Epidermal melanocyte (primary cell): ENCODE data around the gene GDPD4.

Source experiments
- DNase-seq: peaks from one replicate; pipeline ENCODE4 v3.0.0; 2011; ENCODE audit warnings: low spot score; ENCODE audit not compliant: insufficient read length

GDPD4 gene

GRCh38 chr11:77191823-77192495, 109.5 kb downstream of the GDPD4 start:
- DNase-seq: no peak

GRCh38 chr11:77191429-77191822, 110.1 kb downstream of the GDPD4 start:
- no peak for DNase-seq

- no peak for DNase-seq
These were observed 111.0 kb downstream of the GDPD4 start for GRCh38 chr11:77190331-77191075.

- no peak for DNase-seq
These were observed 111.8 kb downstream of the GDPD4 start for GRCh38 chr11:77189588-77190210.

GRCh38 chr11:77188633-77189491, 112.6 kb downstream of the GDPD4 start:
- DNase-seq: no peak

- DNase-seq: peak; percentile 98
These were observed 113.5 kb downstream of the GDPD4 start for GRCh38 chr11:77187776-77188632.

GRCh38 chr11:77187111-77187750, 114.3 kb downstream of the GDPD4 start:
- no peak for DNase-seq

GRCh38 chr11:77186302-77186701, 115.2 kb downstream of the GDPD4 start:
- DNase-seq: no peak

- no peak for DNase-seq
These were observed 117.2 kb downstream of the GDPD4 start for GRCh38 chr11:77184136-77184860.

GRCh38 chr11:77183431-77183984, 118.0 kb downstream of the GDPD4 start:
- DNase-seq: no peak

GRCh38 chr11:77182542-77183430, 118.7 kb downstream of the GDPD4 start:
- no peak for DNase-seq

GRCh38 chr11:77181799-77182541, 119.5 kb downstream of the GDPD4 start:
- DNase-seq: no peak

GRCh38 chr11:77181226-77181625, 120.3 kb downstream of the GDPD4 start:
- DNase-seq: no peak

GRCh38 chr11:77180346-77180745, 121.1 kb downstream of the GDPD4 start:
- no peak for DNase-seq

- DNase-seq: no peak
These were observed 121.8 kb downstream of the GDPD4 start for GRCh38 chr11:77179681-77180080.

- no peak for DNase-seq
These were observed 122.4 kb downstream of the GDPD4 start for GRCh38 chr11:77179048-77179447.

GRCh38 chr11:77178150-77178549, 123.3 kb downstream of the GDPD4 start:
- DNase-seq: no peak
